HG03159 (cell line): ENCODE results near the gene SERBP1.
"Not testable (repeated sequence)": the region's sequence is repeated elsewhere in the genome, so short reads cannot be mapped to it uniquely, and the experiment has no call there.

Experiments used
- ATAC-seq: cut with Tn5 transposase; IDR thresholded peaks from one replicate; pipeline ENCODE4 v1.9.1; 2021; ENCODE audit warnings: mild to moderate bottlenecking, moderate library complexity; ENCODE audit not compliant: unreplicated experiment

SERBP1 gene

DNA sequence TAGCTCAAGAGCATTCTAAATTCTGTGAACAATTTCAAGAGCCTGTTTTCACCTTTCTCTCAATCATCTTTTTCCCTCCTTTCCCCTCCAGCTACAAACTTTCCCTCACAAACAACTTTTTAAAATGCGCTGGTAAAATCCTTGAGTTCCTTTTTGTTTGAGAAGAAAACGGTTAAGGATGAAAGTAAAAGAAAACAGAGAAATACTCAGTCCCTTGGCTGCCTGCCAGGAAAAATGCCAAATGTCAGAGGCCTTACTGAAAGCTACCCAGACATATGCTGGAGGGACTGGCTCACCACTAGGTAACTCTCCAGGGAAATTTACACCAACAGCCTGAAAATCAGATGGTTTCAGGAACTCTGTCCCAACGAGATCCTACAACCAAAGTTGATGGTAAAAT is 11.0 kb upstream of the SERBP1 start:
- ATAC-seq, result no peak

DNA sequence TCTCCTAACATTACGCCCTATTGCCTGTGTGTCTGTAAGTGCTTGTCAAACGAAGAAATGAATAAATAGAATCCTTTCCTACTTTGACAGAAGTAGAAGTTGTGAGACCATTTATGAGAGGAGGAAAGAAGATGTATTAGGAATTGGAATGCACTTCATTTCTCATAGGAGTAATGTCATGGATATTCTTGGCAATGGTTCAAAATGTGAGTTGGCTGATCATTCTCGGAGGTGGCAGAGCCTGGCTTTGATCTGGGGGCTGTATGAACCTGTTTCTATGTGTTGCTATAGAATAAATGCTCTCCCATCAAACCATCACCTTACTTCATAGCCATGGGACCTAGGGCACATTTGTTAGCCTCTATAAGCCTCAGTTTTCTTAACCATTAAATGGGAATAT is 10.1 kb upstream of the SERBP1 start:
- no peak for ATAC-seq

GRCh38 chr1:67439277-67440029 is 9.3 kb upstream of the SERBP1 start:
- no peak for ATAC-seq

- ATAC-seq, result no peak
These were observed 7.8 kb upstream of the SERBP1 start for GRCh38 chr1:67437961-67438360.

DNA sequence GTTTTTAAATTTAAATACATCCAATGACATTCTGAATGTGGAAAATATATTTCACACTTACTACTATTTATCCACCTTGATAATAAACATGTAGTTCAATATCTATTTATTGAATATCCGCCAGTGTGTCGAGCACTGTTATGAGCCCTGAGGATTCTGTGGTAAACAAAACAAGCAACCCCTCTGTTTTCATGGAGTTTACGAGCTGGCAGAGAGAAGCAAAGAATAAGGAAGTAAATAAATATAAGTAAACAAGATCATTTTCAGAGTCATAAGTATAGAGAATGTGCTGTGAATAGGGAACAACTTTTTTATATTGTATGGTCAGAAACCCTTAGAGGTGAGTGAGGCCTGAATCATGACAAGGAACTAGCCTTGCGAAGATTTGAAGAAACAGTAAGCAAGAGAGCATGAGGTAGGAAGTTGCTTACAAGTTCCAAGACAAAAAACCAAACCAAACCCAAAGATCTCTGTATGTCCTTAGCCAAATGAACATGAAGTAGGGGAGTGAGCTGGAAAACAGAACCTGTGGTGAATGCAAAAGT is 6.4 kb upstream of the SERBP1 start:
- ATAC-seq, result no peak

DNA sequence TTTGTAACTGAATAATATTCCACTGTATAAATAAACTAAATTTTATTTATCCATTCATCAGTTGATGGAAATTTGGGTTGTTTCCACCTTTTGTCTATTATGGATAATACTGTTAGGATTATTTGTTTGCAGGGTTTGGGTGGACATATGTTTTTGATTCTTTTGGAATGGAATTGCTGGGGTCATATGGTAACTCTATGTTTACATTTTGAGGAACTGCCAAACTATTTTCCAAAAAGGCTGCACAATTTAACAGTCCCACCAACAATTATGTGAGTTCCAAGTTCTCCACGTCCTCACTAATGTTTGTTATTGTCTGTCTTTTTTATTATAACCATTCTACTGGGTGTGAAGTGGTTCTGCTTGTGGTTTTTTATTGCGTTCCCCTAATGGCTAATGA is 4.3 kb upstream of the SERBP1 start:
- ATAC-seq, result no peak

- no peak for ATAC-seq
These were observed 3.6 kb upstream of the SERBP1 start for GRCh38 chr1:67433837-67434236.

DNA sequence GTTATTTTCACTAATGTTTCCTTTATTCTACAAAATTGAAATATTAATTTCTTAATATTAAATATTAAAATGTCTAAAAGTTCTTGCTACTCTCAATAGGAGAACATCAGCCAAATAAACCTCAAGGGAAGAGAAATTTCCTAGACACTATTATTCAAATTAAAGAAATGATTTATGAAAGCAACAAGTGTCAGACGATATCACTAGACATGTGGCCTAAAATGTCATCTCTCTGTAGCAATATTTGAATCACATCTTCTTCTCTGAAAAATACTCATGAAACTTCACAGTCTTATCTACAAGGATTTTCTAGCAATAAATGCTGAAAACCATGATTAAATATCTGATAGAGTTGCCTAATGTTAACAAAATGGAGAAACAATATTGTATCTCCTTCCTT is 2.5 kb upstream of the SERBP1 start:
- ATAC-seq, result no peak

DNA sequence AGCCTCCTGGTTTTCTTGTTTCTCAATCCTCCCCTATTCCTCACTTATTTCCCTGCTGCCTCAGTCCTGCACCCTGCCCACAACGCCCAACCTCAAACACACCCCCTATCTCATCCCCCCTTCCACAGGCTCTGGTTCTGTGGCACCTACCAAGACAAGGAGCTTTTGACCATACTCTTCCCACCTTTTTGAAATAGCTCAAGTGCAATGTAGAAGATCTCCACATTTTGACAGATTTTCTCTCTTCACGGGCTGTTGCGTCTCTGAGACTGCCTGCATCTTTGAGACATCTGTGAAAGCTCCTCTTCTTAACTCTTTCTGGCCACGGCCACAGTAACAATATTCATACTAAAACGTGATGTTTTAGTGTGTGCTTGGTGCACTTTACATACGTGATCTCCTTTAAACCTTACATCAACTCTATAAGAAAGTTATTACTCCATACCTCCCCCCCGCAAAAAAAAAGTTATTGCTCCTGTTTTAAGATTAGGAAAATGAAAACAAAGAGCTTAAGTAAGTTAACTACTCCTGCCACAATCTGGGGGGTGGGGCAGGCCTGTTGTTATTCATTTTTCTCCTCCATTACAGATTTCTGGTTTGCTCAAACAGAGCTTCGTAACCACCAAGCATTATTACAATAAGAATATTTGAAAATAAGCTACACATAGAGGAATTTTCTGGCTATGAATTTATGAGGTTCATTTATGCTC is 1.8 kb upstream of the SERBP1 start:
- no peak for ATAC-seq

GRCh38 chr1:67431156-67431765 is 1.1 kb upstream of the SERBP1 start:
- ATAC-seq, result no peak

GRCh38 chr1:67429528-67430357 is 459 bp downstream of the SERBP1 start:
- peak; percentile 8 for ATAC-seq

- ATAC-seq, result no peak
These were observed 1.1 kb downstream of the SERBP1 start for GRCh38 chr1:67429011-67429527.

GRCh38 chr1:67427947-67428346 is 2.3 kb downstream of the SERBP1 start:
- no peak for ATAC-seq

DNA sequence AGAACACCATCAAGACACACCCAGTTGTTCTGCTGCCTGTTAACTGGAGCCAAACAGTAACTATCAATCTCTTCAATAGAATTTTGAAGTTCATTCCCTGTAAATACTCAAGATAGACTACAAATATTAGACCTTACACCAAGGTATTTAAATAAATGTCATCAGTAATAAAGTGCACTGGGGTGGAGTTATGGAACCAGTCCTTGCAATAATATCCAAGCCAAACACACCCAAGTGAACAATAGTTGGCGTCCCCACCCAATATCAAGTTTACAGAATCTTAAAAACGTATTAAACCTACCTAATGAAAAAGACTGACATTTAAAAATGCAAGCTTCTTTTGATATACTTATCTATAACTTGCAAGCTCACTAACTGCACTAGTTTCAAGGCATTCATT is 2.7 kb downstream of the SERBP1 start:
- no peak for ATAC-seq

DNA sequence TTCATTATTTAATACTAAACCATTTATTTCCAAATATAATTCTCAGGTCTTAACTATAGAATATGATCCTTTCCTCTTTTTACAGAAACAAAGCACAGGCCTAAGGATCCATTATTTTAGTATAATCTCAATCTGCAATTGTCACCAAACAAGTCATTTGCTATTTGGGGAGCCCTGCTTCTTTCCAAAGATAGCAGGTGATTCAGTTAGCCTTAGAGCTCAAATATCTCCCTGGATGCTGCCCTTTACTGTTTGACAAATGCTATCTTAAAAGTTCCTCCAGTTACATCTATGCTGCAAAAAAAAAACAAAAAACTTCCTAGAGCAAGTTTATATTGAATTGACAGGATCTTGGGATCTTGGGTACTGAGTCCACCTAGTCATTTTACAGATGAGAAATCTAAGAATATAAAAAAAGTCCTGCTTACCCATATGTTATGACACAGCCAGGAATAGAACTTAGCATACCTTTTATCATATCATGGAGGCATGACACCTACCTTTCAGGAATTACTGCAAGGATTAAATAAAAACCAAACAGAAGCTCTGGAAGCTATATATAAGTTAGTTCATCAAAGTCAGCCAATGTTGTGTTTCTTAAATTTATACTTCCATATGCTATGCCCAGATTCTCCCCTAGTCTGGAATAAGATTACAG is 9.2 kb downstream of the SERBP1 start:
- ATAC-seq, result no peak

DNA sequence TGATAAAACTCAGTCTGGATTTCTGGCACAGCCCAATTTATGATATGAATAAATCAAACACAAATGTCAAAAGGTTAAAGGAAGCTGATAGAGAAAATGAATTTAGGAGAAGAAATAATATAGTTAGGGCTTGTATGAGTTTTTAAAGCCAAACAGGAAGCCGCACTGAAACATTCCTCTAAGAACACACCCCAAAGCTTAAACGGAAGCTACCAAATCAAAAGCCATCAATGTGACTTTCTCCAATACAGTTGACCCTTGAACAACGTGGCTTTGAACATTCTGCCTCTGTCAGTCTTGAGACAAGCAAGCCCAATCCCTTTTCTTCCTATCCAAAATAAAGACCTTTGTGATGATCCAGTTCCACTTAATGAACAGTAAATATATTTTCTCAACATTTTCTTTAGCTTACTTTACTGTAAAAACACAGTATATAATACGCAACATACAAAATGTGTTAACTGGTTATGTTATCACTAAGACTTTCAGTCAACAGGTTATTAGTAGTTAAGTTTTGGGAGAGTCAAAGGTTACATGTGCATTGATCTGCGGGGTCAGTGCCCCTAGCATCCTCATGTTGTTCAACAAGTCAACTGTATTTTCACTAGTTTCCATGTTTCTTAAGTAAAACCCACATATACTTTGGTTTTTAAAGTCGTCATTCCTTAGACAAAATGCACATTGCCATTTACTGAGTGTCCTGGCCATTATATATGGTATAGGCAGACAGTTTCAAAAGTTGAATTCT is 11.2 kb downstream of the SERBP1 start:
- no peak for ATAC-seq

DNA sequence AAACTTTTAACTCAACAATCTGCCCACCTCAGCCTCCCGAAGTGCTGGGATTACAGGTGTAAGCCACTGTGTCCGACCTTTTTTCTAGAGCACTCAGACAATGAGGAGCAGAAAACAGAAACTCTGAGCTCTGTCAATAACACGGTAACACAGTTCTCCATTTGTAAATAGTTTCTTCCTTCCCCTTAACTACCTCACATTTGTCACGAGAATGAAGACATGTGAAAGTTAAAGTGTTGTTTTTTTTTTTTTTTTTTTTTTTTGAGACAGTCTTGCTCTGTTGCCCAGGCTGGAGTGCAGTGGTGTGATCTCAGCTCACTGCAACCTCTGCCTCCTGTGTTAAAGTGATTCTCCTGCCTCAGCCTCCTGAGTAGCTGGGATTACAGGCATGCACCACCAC is 12.5 kb downstream of the SERBP1 start:
- ATAC-seq, result not testable (repeated sequence)

DNA sequence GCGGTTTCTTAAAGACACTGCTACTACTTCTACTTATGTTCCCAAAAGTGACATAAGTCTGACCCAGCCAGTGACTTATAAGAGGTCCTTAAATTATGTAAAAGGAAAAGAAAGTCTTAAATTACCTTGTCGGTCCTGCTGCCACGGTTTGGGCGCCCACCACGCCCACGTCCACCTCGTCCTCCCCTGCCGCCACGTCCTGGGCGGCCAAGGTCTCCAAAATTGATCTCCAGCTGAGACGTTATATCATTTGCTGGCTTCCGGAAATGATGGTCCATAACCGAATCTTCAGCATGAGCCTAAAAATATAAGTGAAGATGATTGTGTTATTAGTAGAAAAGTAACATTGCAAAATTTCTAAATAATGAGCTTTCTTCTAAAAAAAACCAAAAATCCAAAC is 15.2 kb downstream of the SERBP1 start:
- no peak for ATAC-seq

- no peak for ATAC-seq
These were observed 15.6 kb downstream of the SERBP1 start for GRCh38 chr1:67414574-67414973.

DNA sequence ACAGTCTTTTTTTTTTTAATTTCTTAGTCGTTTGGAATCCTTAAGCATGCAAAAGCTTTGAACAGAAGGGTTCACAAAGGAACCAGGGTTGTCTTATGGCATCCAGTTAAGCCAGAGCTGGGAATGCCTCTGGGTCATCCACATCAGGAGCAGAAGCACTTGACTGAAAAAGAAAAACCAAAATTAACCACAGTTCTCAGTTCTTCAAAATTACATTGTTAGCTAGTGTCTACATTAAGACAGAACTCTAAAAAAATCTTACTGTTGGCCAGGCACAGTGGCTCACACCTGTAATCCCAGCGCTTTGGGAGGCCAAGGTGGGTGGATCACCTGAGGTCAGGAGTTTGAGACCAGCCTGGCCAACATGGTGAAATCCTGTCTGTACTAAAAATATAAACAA is 17.1 kb downstream of the SERBP1 start:
- ATAC-seq, result not testable (repeated sequence)
